Liver (tissue), 9 donors: ENCODE data around the gene GAMT. TPM values are rescaled to one million over a fixed set of nuclear protein-coding genes. Genes with fewer than 3 reads are reported as not detected.

Source experiments
- DNase-seq: peaks from one replicate; pipeline ENCODE4 v3.0.0-alpha.2; 2017; ENCODE audit warnings: low spot score
- H3K27ac ChIP-seq, 2 donors: one replicate each; pipeline ENCODE4 v1.7.0; 2013; ENCODE audit warnings: inconsistent platforms in 2 of 2, low read length in 2 of 2, control low read depth in 1 of 2, low read depth in 1 of 2, mild to moderate bottlenecking in 1 of 2
- H3K27me3 ChIP-seq, 4 donors: one replicate each; pipeline versions ENCODE4 v1.6.1 to v1.7.0; 2013; ENCODE audit warnings: low read length in 3 of 4, inconsistent platforms in 1 of 4, mild to moderate bottlenecking in 1 of 4, moderate library complexity in 1 of 4; ENCODE audit not compliant: control insufficient read depth in 4 of 4, insufficient read depth in 4 of 4
- H3K36me3 ChIP-seq, 4 donors: one replicate each; pipeline versions ENCODE4 v1.6.1 to v1.7.0; 2013; ENCODE audit warnings: low read length in 3 of 4, mild to moderate bottlenecking in 3 of 4, low read depth in 1 of 4, moderate library complexity in 1 of 4; ENCODE audit not compliant: control insufficient read depth in 4 of 4, insufficient read depth in 3 of 4
- H3K4me1 ChIP-seq, 4 donors: one replicate each; pipeline versions ENCODE4 v1.6.1 to v1.7.0; 2013; ENCODE audit warnings: low read length in 3 of 4, mild to moderate bottlenecking in 3 of 4, moderate library complexity in 1 of 4; ENCODE audit not compliant: control insufficient read depth in 4 of 4, insufficient read depth in 4 of 4
- H3K4me3 ChIP-seq, 3 donors: one replicate each; pipeline versions ENCODE4 v1.6.1 to v1.7.0; 2013; ENCODE audit warnings: low read length in 3 of 3, control low read depth in 1 of 3, low read depth in 1 of 3, mild to moderate bottlenecking in 1 of 3
- H3K9ac ChIP-seq, 2 donors: one replicate each; pipeline ENCODE4 v1.7.0; 2013; ENCODE audit warnings: low read length in 2 of 2, mild to moderate bottlenecking in 2 of 2, moderate library complexity in 2 of 2, control low read depth in 1 of 2, low read depth in 1 of 2
- H3K9me3 ChIP-seq, 4 donors: one replicate each; pipeline versions ENCODE4 v1.6.1 to v1.7.0; 2013; ENCODE audit warnings: low read length in 3 of 4; ENCODE audit not compliant: control insufficient read depth in 4 of 4
- CTCF ChIP-seq: fragments of 150-350 bp; IDR thresholded peaks from 2 replicates; pipeline ENCODE4 v1.5.1; 2017; ENCODE audit warnings: improper control_type of control experiment, low read depth, low read length; ENCODE audit not compliant: missing input control
- EGR1 ChIP-seq, 2 donors: IDR thresholded peaks; 2 replicates each; pipeline ENCODE4 v1.6.1; 2016 to 2018; ENCODE audit warnings: antibody characterized with exemption in 2 of 2, low read depth in 2 of 2
- FOXA1 ChIP-seq: IDR thresholded peaks from 2 replicates; pipeline ENCODE4 v1.6.1; 2016; ENCODE audit warnings: antibody characterized with exemption
- FOXA2 ChIP-seq: IDR thresholded peaks from 2 replicates; pipeline ENCODE4 v1.6.1; 2016; ENCODE audit warnings: antibody characterized with exemption
- GABPA ChIP-seq, 2 donors: IDR thresholded peaks in 1 of 2; conservative IDR thresholded peaks in 1 of 2; 2 replicates each; pipeline ENCODE4 v1.6.1; 2016; ENCODE audit warnings: antibody characterized with exemption in 2 of 2, mild to moderate bottlenecking in 1 of 2, moderate library complexity in 1 of 2
- HNF4A ChIP-seq, 2 donors: conservative IDR thresholded peaks; 2 replicates each; pipeline ENCODE4 v1.6.1; 2016; ENCODE audit warnings: antibody characterized with exemption in 2 of 2, mild to moderate bottlenecking in 2 of 2
- HNF4G ChIP-seq: IDR thresholded peaks from 2 replicates; pipeline ENCODE4 v1.6.1; 2016; ENCODE audit warnings: antibody characterized with exemption
- JUND ChIP-seq, 2 donors: IDR thresholded peaks; 2 replicates each; pipeline ENCODE4 v1.6.1; 2016; ENCODE audit warnings: antibody characterized with exemption in 2 of 2
- NR2F2 ChIP-seq: IDR thresholded peaks from 2 replicates; pipeline ENCODE4 v1.6.1; 2016; ENCODE audit warnings: antibody characterized with exemption
- RAD21 ChIP-seq, 2 donors: IDR thresholded peaks; 2 replicates each; pipeline ENCODE4 v1.6.1; 2016; ENCODE audit warnings: antibody characterized with exemption in 2 of 2, mild to moderate bottlenecking in 2 of 2
- RXRA ChIP-seq, 2 donors: IDR thresholded peaks; 2 replicates each; pipeline ENCODE4 v1.6.1; 2017 to 2018; ENCODE audit warnings: antibody characterized with exemption in 2 of 2, mild to moderate bottlenecking in 1 of 2
- SP1 ChIP-seq: IDR thresholded peaks from 2 replicates; pipeline ENCODE4 v1.6.1; 2018; ENCODE audit warnings: antibody characterized with exemption, mild to moderate bottlenecking
- TAF1 ChIP-seq: conservative IDR thresholded peaks from 2 replicates; pipeline ENCODE4 v1.6.1; 2016; ENCODE audit warnings: antibody characterized with exemption, mild to moderate bottlenecking
- YY1 ChIP-seq: IDR thresholded peaks from 2 replicates; pipeline ENCODE4 v1.6.1; 2016; ENCODE audit warnings: antibody characterized with exemption, mild to moderate bottlenecking
- WGBS: extraction: QIAGEN DNeasy Blood & Tissue Kit; methylation state at CpG from one replicate; pipeline ENCODE4 v1.1.7; 2013; 5-methylcytosine and 5-hydroxymethylcytosine counted together
- polyA plus RNA-seq, 2 donors: library from polyadenylated mRNA; stranded (reverse) in 1 of 2; unstranded in 1 of 2; fragments of 200-250 nt in 1 of 2; fragments of >200 nt in 1 of 2; fragmentation: Nextera tagmentation in 1 of 2; extraction: Ambion mirVana in 1 of 2; gene quantifications; one replicate each; pipeline versions ENCODE4 v1.2.1 to v1.2.3, GENCODE V29; 2013 to 2015
- total RNA-seq, 2 donors: library from RNA; depleted of rRNA; stranded (reverse); fragments of >200 nt; gene quantifications; one replicate each; pipeline ENCODE4 v1.2.3, GENCODE V29; 2014
- TF ChIP-seq, protein P1 (sequence below): IDR thresholded peaks from 2 replicates; pipeline ENCODE4 v1.6.1; 2016; ENCODE audit warnings: antibody characterized with exemption
- TF ChIP-seq, protein P2 (sequence below): IDR thresholded peaks from 2 replicates; pipeline ENCODE4 v1.6.1; 2016; ENCODE audit warnings: antibody characterized with exemption
- TF ChIP-seq, protein P3 (sequence below): IDR thresholded peaks from 2 replicates; pipeline ENCODE4 v1.6.1; 2016; ENCODE audit warnings: antibody characterized with exemption, mild to moderate bottlenecking
- TF ChIP-seq, protein P4 (sequence below): IDR thresholded peaks from 2 replicates; pipeline ENCODE4 v1.6.1; 2016; ENCODE audit warnings: antibody characterized with exemption
- donor health status: healthy.
- donor health status: healthy.
- donor health status: healthy.
- donor health status: healthy.
- donor health status: healthy.

Gene GAMT
- total and polyA plus RNA-seq, 4 donors, result 76.2 to 394 (median 274) TPM

DNA sequence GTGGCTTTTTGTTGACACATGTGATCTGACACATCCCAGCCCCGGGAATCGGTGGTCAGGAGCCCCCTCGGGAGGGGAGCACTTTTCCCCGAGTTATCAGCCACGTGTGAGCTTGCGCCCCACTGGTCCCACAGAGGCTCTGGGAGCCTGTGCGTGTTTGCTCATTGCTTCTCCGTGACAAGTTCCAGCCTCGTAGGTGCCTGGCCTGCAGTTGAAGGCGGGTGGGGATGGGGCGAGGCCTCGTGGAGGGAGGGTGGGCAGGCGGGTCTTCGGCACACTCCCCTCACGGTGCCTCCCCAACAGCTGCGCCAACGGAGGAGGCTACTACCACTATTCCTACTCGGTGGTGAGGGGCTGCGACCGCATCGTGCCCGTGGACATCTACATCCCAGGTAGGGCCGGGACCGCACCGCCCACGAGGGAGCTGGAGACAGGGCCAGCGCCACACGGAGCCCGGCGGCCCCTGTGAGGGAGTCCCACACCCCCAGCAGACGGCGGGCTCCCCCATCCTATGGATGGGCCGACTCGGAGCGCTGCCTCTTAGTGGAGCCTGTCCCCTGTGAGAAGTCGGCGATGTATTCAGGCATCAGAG is 8.3 kb downstream of the GAMT start:
- no peaks in the 10 kb centered on the region for H3K9me3 ChIP-seq
- WGBS, result 97% methylated on average over 37 of the region's 37 CpGs
- H3K27ac ChIP-seq, result no peak overlapping the region
- TF ChIP-seq, protein P1, sequence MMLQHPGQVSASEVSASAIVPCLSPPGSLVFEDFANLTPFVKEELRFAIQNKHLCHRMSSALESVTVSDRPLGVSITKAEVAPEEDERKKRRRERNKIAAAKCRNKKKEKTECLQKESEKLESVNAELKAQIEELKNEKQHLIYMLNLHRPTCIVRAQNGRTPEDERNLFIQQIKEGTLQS, result no peak
- TF ChIP-seq FOXA1, result no peak
- TF ChIP-seq GABPA (IDR thresholded peaks at IDR 0.05 in 1 of 2, conservative IDR thresholded peaks at IDR 0.05 in 1 of 2), result no peak
- no peak for TF ChIP-seq JUND (IDR thresholded peaks at IDR 0.05)
- TF ChIP-seq, protein P2, sequence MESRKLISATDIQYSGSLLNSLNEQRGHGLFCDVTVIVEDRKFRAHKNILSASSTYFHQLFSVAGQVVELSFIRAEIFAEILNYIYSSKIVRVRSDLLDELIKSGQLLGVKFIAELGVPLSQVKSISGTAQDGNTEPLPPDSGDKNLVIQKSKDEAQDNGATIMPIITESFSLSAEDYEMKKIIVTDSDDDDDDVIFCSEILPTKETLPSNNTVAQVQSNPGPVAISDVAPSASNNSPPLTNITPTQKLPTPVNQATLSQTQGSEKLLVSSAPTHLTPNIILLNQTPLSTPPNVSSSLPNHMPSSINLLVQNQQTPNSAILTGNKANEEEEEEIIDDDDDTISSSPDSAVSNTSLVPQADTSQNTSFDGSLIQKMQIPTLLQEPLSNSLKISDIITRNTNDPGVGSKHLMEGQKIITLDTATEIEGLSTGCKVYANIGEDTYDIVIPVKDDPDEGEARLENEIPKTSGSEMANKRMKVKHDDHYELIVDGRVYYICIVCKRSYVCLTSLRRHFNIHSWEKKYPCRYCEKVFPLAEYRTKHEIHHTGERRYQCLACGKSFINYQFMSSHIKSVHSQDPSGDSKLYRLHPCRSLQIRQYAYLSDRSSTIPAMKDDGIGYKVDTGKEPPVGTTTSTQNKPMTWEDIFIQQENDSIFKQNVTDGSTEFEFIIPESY, result no peak
- TF ChIP-seq, protein P3, sequence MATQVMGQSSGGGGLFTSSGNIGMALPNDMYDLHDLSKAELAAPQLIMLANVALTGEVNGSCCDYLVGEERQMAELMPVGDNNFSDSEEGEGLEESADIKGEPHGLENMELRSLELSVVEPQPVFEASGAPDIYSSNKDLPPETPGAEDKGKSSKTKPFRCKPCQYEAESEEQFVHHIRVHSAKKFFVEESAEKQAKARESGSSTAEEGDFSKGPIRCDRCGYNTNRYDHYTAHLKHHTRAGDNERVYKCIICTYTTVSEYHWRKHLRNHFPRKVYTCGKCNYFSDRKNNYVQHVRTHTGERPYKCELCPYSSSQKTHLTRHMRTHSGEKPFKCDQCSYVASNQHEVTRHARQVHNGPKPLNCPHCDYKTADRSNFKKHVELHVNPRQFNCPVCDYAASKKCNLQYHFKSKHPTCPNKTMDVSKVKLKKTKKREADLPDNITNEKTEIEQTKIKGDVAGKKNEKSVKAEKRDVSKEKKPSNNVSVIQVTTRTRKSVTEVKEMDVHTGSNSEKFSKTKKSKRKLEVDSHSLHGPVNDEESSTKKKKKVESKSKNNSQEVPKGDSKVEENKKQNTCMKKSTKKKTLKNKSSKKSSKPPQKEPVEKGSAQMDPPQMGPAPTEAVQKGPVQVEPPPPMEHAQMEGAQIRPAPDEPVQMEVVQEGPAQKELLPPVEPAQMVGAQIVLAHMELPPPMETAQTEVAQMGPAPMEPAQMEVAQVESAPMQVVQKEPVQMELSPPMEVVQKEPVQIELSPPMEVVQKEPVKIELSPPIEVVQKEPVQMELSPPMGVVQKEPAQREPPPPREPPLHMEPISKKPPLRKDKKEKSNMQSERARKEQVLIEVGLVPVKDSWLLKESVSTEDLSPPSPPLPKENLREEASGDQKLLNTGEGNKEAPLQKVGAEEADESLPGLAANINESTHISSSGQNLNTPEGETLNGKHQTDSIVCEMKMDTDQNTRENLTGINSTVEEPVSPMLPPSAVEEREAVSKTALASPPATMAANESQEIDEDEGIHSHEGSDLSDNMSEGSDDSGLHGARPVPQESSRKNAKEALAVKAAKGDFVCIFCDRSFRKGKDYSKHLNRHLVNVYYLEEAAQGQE, result no peak
- TF ChIP-seq, protein P4, sequence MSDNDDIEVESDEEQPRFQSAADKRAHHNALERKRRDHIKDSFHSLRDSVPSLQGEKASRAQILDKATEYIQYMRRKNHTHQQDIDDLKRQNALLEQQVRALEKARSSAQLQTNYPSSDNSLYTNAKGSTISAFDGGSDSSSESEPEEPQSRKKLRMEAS, result no peak
- TF ChIP-seq FOXA2, result no peak
- no peak for TF ChIP-seq HNF4A (conservative IDR thresholded peaks at IDR 0.05)
- no peak for TF ChIP-seq HNF4G
- TF ChIP-seq EGR1 (IDR thresholded peaks at IDR 0.05; ENCODE audit: low read depth in 2 of 2), result no peak
- no peak for TF ChIP-seq SP1
- no peak for TF ChIP-seq NR2F2
- TF ChIP-seq YY1, result no peak
- no peak for TF ChIP-seq TAF1
- TF ChIP-seq RXRA (IDR thresholded peaks at IDR 0.05), result no peak
- no peak for TF ChIP-seq RAD21 (IDR thresholded peaks at IDR 0.05)
- TF ChIP-seq CTCF, result no peak
- DNase-seq, result no peak
- no peak overlapping the region for H3K9ac ChIP-seq
- H3K4me3 ChIP-seq, result no peak overlapping the region
- peaks cover 7 to 35% (median 29%) of the 10 kb centered on the region in 4 donors for H3K36me3 ChIP-seq
- no peaks in the 10 kb centered on the region for H3K27me3 ChIP-seq
- peaks cover 22 to 39% (median 35%) of the 10 kb centered on the region in 4 donors for H3K4me1 ChIP-seq
